B cell (primary cell): Measurements from ENCODE around the gene ZC3HAV1L.

Experiments
- EZH2 ChIP-seq: IDR thresholded peaks from 2 replicates; pipeline ENCODE4 v1.6.1; 2012; ENCODE audit warnings: borderline replicate concordance, low read depth, mild to moderate bottlenecking, moderate library complexity, low read length; ENCODE audit not compliant: insufficient read depth, poor library complexity, severe bottlenecking
- TF ChIP-seq, protein P1 (sequence below): fragments of 200-600 bp; IDR thresholded peaks from one replicate; pipeline ENCODE4 v1.8.0; 2022; ENCODE audit warnings: antibody characterized with exemption, mild to moderate bottlenecking

DNA sequence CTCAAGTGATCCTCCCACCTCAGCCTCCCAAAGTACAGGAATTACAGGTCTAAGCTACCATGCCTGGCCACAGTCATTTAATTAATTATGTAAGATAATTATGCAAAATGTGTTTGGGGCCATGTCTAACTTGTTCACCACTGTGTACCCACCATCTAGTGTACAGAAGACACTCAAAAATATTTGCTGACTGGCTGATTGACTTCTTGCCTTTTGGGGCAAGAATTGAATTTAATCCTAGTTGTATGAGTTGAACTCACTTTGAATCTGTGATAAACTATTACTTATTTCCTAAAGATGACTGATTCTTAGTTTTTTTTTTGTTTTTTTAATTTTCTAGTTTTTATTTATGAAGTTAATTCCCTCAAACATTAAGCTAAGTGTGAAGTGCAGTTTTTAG, 15.8 kb upstream of the ZC3HAV1L start:
- TF ChIP-seq, protein P1, sequence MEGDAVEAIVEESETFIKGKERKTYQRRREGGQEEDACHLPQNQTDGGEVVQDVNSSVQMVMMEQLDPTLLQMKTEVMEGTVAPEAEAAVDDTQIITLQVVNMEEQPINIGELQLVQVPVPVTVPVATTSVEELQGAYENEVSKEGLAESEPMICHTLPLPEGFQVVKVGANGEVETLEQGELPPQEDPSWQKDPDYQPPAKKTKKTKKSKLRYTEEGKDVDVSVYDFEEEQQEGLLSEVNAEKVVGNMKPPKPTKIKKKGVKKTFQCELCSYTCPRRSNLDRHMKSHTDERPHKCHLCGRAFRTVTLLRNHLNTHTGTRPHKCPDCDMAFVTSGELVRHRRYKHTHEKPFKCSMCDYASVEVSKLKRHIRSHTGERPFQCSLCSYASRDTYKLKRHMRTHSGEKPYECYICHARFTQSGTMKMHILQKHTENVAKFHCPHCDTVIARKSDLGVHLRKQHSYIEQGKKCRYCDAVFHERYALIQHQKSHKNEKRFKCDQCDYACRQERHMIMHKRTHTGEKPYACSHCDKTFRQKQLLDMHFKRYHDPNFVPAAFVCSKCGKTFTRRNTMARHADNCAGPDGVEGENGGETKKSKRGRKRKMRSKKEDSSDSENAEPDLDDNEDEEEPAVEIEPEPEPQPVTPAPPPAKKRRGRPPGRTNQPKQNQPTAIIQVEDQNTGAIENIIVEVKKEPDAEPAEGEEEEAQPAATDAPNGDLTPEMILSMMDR, result no peak
- no peak for TF ChIP-seq EZH2
